ENCODE data around the gene CCDC88A.
A peak's percentile ranks its signal among the peaks of the same experiment; 100 is the strongest.
"Not testable (repeated sequence)": the region's sequence is repeated elsewhere in the genome, so short reads cannot be mapped to it uniquely, and the experiment has no call there.

CCDC88A gene

DNA sequence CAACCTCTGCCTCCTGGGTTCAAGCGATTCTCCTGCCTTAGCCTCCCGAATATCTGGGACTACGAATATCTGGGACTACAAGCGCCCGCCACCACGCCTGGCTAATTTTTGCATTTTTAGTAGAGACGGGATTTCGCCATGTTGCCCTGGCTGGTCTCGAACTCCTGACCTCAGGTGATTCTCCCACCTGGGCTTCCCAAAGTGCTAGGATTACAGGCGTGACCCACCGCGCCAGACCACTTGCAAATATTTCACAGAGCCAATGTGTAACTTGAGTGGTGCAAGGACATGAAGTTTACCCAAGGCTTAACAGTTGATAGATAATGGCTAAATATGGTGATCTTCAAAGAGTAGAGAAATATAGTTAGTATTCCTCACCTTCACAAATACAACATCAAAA is 136.6 kb downstream of the CCDC88A start:
- H3K4me3 ChIP-seq (ENCODE audit: low read depth, low read length) = no peak overlapping the region
- TF ChIP-seq, protein P1, sequence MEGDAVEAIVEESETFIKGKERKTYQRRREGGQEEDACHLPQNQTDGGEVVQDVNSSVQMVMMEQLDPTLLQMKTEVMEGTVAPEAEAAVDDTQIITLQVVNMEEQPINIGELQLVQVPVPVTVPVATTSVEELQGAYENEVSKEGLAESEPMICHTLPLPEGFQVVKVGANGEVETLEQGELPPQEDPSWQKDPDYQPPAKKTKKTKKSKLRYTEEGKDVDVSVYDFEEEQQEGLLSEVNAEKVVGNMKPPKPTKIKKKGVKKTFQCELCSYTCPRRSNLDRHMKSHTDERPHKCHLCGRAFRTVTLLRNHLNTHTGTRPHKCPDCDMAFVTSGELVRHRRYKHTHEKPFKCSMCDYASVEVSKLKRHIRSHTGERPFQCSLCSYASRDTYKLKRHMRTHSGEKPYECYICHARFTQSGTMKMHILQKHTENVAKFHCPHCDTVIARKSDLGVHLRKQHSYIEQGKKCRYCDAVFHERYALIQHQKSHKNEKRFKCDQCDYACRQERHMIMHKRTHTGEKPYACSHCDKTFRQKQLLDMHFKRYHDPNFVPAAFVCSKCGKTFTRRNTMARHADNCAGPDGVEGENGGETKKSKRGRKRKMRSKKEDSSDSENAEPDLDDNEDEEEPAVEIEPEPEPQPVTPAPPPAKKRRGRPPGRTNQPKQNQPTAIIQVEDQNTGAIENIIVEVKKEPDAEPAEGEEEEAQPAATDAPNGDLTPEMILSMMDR (IDR thresholded peaks at IDR 0.05; ENCODE audit: low read depth, low read length) = no peak

GRCh38 chr2:55282110-55282917 is 137.3 kb downstream of the CCDC88A start:
- H3K4me3 ChIP-seq (ENCODE audit: low read depth, low read length) = peak overlapping the region; percentile 66
- TF ChIP-seq, protein P1 (IDR thresholded peaks at IDR 0.05; ENCODE audit: low read depth, low read length) = no peak

DNA sequence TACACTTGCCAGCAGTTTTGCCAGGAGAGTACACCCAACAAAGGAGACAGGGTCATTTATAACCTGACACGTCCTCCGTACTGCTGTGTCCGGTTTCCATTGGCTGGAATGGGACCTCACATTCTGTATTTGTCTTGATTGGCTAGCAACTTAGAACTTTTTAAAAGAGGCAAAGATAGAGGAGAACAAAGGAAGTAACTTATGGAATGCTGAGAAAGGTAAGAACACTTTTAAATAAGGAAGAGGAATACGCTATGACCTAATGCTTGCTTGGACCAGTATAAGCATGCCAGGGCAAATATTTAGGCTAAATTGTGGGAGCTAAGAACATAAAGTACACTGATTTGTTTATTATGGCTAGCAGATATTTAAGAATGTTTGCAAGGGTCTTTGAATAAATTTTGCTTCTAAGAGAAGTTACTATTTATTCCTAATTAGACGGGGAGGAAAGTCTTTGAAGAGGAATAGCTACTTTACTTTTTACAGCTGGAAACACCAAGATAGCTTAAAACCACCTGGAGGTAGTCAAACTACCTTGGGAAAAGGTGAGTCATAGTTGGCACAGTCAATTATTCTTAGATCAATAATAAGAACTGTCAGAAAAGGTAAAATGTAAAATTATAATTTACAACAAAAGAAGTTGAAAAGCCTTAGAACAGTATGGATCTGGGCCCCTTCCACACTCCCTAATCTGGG is 138.7 kb downstream of the CCDC88A start:
- not testable (repeated sequence) for H3K4me3 ChIP-seq (ENCODE audit: low read depth, low read length)

DNA sequence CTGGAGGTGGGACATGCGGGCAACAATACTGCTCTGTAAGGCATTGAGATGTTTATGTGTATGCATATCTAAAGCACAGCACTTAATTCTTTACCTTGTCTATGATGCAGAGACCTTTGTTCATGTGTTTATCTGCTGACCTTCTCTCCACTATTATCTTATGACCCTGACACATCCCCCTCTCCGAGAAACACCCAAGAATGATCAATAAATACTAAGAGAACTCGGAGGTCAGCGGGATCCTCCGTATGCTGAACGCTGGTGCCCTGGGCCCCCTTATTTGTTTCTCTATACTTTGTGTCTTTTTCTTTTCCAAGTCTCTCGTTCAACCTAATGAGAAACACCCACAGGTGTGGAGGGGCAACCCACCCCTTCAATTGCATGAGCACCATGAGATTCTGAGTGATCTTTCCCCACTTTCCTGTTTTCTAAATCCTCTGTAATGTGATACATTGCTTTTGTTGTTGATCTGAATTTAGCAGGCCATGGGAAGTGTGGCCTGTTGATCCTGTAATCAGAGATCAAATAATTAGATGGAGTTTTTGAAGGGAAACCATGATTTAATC is 139.7 kb downstream of the CCDC88A start:
- H3K4me3 ChIP-seq (ENCODE audit: low read depth, low read length) = not testable (repeated sequence)

DNA sequence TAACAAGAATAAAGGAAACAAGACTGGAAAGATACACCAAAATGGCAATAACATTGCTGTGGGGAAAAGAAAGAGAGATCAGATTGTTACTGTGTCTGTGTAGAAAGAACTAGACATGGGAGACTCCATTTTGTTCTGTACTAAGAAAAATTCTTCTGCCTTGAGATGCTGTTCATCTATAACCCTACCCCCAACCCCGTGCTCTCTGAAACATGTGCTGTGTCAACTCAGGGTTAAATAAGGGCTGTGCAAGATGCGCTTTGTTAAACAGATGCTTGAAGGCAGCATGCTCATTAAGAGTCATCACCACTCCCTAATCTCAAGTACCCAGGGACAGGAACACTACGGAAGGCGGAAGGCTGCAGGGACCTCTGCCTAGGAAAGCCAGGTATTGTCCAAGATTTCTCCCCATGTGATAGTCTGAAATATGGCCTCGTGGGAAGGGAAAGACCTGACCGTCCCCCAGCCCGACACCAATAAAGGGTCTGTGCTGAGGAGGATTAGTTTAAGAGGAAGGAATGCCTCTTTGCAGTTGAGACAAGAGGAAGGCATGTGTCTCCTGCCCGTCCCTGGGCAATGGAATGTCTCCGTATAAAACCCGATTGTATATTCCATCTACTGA is 140.3 kb downstream of the CCDC88A start:
- not testable (repeated sequence) for H3K4me3 ChIP-seq (ENCODE audit: low read depth, low read length)

GRCh38 chr2:55277310-55277709 is 142.3 kb downstream of the CCDC88A start:
- no peak overlapping the region for H3K4me3 ChIP-seq (ENCODE audit: low read depth, low read length)
- TF ChIP-seq, protein P1 (IDR thresholded peaks at IDR 0.05; ENCODE audit: low read depth, low read length) = no peak

GRCh38 chr2:55274346-55274745 is 145.3 kb downstream of the CCDC88A start:
- not testable (repeated sequence) for H3K4me3 ChIP-seq (ENCODE audit: low read depth, low read length)

DNA sequence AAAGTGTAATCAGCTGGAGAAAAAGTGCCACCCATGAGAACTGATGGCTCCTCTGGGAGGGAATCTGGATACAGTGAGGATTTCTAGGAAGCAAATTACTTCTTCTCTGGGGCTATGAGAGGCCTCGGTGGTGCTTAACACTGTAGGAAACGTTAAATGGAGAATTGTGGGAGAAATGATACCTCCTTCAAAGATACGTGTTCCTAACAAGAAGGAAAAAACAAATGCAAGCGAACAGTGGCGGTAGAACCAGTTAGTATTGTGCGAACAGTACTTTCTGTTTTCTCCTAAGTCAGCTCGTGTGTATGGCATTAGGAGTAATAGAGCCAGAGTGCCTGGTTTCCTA is 150.0 kb downstream of the CCDC88A start:
- TF ChIP-seq, protein P1 (IDR thresholded peaks at IDR 0.05; ENCODE audit: low read depth, low read length) = no peak
- H3K4me3 ChIP-seq (ENCODE audit: low read depth, low read length) = peak overlapping the region; percentile 93

DNA sequence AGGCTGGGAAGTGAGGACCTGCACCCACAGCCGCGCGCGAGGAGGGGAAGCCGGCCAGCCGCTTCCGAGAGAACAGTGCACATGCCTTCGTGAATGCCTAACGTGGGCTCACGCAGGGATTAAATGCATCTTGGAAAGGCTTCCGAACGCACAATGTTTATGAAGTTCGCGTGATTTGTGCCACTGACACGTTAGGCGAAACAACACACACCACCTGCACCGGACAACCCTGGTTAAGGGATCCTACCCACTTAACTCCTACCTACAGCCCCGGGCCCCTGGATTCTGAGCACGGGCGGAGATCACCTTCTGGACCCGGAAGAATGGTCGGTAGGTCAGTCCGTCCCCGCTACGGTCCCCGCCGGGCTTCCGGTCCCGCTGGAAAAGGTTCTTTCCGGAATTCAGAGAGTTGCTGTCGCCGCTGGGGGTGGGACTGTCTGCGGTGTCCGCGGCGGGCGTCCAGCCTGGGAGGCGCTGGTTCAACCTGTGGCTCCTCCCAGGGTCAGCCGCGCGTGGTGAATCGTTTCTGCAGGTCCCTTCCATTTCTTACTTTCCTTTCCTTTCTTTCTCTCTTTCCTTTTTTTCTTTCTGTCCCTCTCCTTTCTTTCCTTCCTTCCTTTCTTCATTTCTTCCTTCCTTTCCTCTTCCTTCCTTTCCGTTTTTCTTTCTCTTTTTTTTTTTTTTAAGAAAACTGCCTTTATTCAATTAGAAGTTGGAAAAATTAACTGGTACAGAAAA is 150.6 kb downstream of the CCDC88A start, which contains the start of gene MTIF2:
Gene MTIF2 (minus strand): TSS at position 325 of the 738 bp plus-strand sequence. CDS start 5,373 bp downstream, outside the sequence.
- TF ChIP-seq, protein P1 (IDR thresholded peaks at IDR 0.05; ENCODE audit: low read depth, low read length) = no peak
- H3K4me3 ChIP-seq (ENCODE audit: low read depth, low read length) = peak within 1 kb of the TSS; percentile 93

All from WI38 (cell line).